Eye (tissue), 1 donor: ENCODE measurements around the gene KCNT1.

Experiments used
- DNase-seq: peaks from one replicate; pipeline ENCODE4 v3.0.0-alpha.2; 2015

Gene KCNT1

DNA sequence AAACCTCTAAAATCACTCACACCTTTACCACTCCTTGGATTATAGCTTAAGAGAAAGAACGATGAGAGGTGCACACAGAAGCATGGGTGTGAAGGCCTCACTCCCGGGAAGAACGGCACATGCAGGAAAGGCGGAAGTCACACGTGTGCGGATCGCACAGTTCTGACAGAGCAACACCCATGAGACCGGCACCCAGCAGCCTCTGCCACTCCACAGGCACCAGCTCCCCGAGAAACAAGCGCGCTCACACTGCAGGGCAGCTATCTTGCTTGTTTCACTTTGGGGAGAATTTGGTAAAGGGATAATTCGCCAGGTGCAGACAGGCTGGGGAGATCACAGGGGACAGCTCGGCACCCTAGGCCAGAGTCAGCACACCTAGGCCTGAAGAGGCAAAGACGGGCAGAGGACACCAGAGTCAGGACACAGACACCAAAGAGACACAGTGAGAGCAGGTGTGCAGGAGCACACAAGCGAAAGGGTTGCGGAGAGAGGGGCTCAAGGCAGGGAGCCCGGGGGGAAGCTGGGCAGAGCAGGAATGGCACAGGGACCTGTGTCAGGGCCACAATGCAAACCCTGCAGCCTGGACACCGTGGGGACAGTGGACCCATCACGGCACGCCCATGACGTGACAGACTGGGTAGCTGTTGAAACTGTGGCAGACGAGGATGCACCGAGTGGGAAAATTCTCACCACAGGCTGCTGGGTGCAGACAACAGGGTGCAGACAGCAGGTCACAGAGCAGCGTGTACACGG is 123.6 kb downstream of the KCNT1 start:
- DNase-seq, result no peak

DNA sequence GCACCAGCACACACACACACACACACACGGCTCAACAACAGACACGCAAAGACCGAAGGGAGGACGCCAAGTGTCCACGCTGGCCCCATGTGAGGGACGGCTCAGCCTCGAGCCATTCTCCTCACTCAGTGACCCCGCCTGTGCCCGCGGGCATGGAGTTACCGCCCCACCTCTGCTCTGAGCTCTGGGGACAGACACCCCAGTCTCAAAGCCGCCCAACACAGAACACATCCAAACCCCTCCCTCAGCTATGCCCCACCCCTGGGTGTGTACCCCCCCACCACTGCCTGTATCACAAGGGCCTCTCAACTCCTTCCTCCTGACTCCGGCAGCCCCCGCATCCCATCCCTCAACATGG is 124.2 kb downstream of the KCNT1 start:
- DNase-seq, result no peak

DNA sequence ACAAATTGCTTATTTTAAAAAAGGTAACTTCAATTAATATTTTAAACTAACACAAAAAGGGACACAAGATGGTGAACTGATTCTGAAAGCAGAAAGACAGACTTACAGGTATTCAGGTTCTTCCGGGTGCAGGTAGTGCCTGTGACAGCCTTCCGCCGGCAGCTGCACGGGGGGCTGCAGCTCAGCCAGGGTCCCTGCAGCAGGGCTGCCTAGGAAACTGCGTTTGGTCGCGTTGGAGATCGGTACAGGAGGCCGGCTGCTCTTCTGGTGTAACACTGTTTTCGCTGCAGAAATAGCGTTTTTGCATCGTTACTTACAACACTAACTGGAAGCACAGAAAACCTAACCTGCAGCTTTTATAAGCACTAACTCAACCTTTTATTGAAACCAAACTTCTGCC is 125.3 kb downstream of the KCNT1 start:
- DNase-seq, result no peak

DNA sequence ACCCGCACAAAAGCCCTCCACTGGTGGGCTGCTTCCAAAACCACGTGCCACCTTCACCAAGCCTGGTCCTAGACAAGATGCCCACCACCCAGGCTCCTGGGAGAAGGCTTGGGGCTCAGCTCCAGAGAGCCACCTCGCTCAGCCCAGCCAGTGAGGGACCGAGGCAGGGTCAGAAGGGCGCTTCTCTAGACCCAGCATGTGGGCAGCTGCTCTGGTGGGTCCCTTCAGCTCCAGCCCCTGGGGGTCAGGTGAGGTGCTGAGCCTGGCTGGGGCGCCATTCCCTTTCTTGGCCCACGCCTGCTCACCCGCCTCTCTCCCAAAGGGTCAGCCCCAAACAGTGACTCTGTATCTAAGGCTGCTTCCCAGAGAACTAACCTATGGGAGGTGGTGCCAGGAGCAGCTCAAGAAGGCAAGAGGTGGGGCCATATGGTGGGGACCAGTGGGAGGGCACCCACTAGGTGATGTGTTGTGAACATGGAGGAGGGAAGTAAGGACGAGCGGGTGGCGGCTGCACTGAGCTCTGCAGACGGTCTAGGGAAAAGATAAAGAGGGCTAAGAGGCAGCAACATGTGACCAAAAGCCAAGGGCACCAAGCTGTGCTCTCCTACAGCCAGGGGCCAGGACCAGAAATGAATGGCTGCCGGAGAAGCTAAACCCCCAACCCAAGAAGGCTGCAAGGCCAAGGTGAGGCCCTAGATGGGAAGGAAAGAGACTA is 126.0 kb downstream of the KCNT1 start:
- DNase-seq, result no peak

DNA sequence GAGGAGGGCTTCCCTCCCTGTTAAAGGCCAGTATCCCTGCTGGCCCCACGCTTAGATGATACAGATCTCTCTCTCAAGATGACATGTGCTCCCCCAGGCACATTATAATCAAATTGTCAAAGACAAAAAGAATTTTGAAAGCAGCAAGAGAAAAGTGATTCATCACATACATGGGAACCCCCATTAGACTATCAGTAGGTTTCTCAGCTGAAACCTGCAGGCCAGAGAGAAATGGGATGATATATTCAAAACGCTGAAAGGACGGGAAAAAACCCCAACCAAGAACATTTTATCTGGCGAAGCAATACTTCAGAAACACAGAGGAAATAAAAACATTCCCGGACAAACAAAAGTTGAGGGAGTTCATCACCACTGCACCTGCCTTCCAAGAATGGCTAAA is 126.7 kb downstream of the KCNT1 start:
- no peak for DNase-seq

DNA sequence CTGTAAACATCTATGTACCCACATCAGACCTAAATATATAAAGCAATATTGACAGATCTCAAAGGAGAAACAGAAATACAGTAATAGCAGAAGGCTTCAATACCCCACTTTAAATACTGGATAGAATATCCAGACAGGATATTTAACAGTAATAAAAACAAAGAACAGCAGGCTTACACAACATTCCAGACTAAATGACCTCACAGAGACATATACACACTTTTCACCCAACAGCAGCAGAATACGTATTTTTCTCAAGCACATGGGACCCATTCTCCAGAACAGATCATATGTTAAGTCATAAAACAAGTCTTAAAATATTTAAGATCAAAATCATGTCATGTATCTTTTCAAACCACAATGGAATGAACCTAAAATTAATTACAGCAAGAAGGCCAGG is 128.5 kb downstream of the KCNT1 start:
- no peak for DNase-seq

DNA sequence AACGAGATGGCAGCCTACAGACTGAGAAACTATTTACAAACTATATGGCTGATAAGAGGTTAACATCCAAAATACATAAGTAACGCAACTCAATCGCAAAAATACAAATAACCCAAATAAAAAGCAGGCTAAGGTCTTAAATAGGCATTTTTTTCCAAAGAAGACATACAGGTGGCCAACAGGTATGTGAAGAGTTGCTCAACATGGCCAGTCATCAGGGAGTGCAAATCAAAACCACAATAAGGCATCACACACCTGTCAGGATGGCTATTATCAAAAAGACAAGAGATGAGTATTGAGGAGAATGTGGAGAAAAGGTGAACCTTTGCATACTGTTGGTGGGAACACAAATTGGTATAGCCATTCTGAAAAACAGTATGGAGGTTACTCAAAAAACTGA is 131.9 kb downstream of the KCNT1 start:
- DNase-seq, result no peak

DNA sequence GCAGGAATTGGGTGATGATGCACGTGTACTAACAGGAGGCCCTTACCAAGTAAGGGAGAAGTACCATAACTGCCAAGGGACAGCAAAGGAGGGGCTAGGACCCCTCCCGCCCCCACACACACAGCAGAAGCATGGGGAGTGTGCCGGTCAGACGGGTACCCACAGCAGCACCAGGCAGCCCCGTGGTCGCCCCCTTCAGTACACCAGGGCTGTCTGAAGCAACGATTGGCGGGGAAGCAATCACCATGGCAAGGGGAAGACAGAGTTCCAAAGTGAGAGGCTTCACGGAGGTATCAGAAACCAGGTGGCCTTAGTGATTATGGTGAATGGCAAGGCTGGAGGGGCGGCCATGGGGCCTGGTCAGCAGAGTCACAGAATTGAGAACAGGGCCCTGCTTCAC is 133.1 kb downstream of the KCNT1 start:
- DNase-seq, result no peak

DNA sequence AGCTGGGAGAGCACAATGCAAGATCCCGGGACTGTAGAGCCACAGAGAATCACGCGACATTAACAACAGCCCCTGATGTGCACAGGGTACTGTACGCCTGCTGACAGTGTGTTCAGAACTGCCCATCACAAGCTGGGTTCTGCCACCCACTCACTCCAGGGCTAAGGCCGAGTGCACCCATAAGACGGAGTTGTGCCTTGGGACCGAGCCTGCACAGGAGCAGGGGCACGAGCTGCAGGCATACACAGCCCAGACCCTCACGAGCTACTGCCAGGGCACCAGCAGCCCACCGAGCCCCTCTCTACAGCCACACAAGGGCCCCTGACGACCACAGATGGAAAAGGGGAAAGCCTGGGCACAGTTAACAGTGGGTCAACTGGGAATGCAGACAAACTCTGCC is 137.5 kb downstream of the KCNT1 start:
- DNase-seq, result no peak

DNA sequence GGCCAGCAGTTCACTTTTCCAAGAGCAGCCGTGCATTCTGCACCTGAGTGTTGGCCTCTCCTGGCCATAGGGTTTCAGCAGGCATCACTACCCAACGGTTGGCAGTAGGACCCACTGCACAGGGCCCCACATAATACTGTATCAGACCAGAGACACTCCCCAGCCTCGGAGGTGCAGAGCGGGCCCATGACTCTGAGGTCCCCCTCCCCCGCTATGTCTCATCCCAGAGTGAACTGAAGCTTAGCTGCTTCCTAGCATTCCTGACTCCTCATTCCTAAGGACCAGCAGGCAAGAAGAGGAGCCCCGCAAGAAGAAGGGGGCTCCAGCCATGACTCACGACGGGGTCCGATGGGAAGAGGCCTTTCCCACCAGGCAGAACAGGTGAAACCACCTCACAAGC is 138.1 kb downstream of the KCNT1 start:
- no peak for DNase-seq

DNA sequence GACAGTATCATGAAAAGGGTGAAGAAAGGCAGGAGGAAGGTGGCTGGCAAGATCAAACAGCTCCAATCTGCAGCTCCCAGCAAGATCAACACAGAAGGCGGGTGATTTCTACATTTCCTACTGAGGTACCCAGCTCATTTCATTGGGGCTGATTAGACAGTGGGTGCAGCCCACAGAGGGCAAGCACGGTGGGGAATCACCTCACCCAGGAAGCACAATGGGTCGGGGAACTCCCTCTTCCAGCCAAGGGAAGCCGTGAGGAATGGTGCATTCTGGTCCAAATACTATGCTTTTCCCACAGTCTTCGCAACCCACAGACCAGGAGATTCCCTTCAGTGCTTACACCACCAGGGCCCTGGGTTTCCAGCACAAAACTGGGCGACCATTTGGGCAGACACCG is 138.6 kb downstream of the KCNT1 start:
- DNase-seq, result no peak
